Measurements from ENCODE around the gene LMOD2. TPM values are rescaled to one million over a fixed set of nuclear protein-coding genes. Genes with fewer than 3 reads are reported as not detected.

Gene LMOD2
- total and polyA plus RNA-seq, 12 donors: 0.16 to 0.24 (median 0.18) TPM; not detected in 9

- DNase-seq: no peak
- no peaks in the 10 kb centered on the region for H3K27me3 ChIP-seq
- no peak overlapping the region for H3K4me3 ChIP-seq
- H3K4me1 ChIP-seq (replicated peaks in 1 of 2): no peaks in the 10 kb centered on the region
- TF ChIP-seq, protein P1, sequence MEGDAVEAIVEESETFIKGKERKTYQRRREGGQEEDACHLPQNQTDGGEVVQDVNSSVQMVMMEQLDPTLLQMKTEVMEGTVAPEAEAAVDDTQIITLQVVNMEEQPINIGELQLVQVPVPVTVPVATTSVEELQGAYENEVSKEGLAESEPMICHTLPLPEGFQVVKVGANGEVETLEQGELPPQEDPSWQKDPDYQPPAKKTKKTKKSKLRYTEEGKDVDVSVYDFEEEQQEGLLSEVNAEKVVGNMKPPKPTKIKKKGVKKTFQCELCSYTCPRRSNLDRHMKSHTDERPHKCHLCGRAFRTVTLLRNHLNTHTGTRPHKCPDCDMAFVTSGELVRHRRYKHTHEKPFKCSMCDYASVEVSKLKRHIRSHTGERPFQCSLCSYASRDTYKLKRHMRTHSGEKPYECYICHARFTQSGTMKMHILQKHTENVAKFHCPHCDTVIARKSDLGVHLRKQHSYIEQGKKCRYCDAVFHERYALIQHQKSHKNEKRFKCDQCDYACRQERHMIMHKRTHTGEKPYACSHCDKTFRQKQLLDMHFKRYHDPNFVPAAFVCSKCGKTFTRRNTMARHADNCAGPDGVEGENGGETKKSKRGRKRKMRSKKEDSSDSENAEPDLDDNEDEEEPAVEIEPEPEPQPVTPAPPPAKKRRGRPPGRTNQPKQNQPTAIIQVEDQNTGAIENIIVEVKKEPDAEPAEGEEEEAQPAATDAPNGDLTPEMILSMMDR (IDR thresholded peaks at IDR 0.05): no peak
- no peak for TF ChIP-seq POLR2A (IDR thresholded peaks at IDR 0.05)
- WGBS, 4 donors: 43 to 70% (median 57%) methylated on average over 1 of the region's 1 CpG
- H3K36me3 ChIP-seq (replicated peaks in 1 of 2): no peaks in the 10 kb centered on the region
- intact Hi-C loops (cut with DNase I): no loop called here
- no peak overlapping the region for H3K27ac ChIP-seq
- no peaks in the 10 kb centered on the region for H3K9me3 ChIP-seq (replicated peaks in 1 of 3)
These were observed 1.6 kb downstream of the LMOD2 start for GRCh38 chr7:123657304-123657685.

DNA sequence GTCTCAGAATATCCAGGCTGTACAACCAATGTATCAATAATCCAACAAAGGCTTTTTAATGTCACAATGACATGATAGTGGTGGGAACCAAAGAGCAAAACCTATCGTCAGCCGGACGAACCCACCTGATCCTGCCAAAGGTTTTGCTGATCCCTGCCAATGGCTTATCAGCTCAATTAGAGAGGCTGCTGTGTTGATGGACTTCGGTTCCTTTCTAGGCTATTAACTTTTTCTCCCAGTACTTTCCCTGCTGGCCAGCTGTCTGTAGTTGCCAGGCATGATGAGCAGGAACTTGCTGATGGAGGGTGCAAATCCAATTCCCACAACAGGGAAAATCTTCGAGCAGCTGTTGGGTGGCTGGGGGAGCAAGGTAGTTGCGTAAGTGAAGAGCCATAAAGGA is 2.4 kb downstream of the LMOD2 start:
- 85 to 91% (median 90%) methylated on average over 6 of the region's 6 CpGs for WGBS, 4 donors
- Histone ChIP-seq H3K4me1 (replicated peaks in 1 of 2) (no peaks in the 10 kb centered on the region), H3K4me3 (no peak overlapping the region), H3K27ac (no peak overlapping the region), H3K36me3 (replicated peaks in 1 of 2) (no peaks in the 10 kb centered on the region), H3K27me3 (no peaks in the 10 kb centered on the region), H3K9me3 (replicated peaks in 1 of 3) (no peaks in the 10 kb centered on the region)
- no peak for DNase-seq
- intact Hi-C loops (cut with DNase I): no loop called here
- TF ChIP-seq, protein P1 (IDR thresholded peaks at IDR 0.05): no peak
- no peak for TF ChIP-seq POLR2A (IDR thresholded peaks at IDR 0.05)

DNA sequence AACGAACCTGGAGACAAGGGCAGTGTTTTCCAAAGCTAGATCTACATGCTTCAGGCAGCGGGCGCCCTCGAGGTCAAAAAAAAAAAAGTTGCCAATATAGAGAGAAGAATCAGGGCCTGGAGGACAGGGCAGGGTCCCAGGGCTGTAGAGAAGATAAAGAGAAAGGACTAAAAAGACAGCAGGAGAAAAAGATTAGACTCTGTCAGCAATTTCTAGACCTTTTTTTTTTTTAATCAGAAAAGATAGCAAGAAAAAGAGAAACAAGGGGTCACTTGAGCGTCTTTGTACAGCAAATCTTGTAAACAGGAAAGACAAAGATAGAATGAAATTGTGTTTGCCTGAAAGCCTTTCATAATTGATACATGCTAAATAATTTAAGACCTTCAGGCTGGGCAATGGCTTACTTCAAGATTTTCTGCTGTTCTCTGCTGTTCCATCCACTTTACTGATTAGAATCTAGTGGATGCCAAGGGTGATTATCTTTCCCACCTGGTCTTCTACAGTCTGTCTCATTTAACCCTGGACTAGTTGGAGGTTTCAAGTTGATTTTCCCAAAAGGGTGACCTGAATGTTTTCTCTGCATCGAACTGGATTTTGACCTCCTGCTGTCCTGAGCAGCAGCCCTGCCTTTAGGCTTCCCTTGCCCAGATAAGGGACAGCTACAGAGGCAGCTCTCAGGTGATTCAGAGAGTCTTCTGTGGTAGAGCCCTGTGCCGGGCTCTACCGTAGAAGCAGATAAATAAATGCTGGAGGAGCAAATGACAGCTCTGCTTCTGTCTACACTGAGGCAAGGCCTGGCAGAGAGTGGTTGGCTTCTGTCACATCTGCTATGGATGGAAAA is 5.1 kb downstream of the LMOD2 start:
- H3K9me3 ChIP-seq (replicated peaks in 1 of 3): no peaks in the 10 kb centered on the region
- no peaks in the 10 kb centered on the region for H3K36me3 ChIP-seq (replicated peaks in 1 of 2)
- no peaks in the 10 kb centered on the region for H3K4me1 ChIP-seq (replicated peaks in 1 of 2)
- H3K4me3 ChIP-seq: no peak overlapping the region
- TF ChIP-seq POLR2A (IDR thresholded peaks at IDR 0.05): no peak
- TF ChIP-seq, protein P1 (IDR thresholded peaks at IDR 0.05): no peak
- no peak overlapping the region for H3K27ac ChIP-seq
- no peak for DNase-seq
- intact Hi-C loops (cut with DNase I): no loop called here
- H3K27me3 ChIP-seq: no peaks in the 10 kb centered on the region
- WGBS, 4 donors: 72 to 78% (median 74%) methylated on average over 8 of the region's 8 CpGs

GRCh38 chr7:123661765-123662164 is 6.1 kb downstream of the LMOD2 start:
- intact Hi-C loops (cut with DNase I): no loop called here
- no peak for TF ChIP-seq POLR2A (IDR thresholded peaks at IDR 0.05)
- TF ChIP-seq, protein P1 (IDR thresholded peaks at IDR 0.05): no peak
- Histone ChIP-seq H3K36me3 (replicated peaks in 1 of 2) (no peaks in the 10 kb centered on the region), H3K9me3 (replicated peaks in 1 of 3) (no peaks in the 10 kb centered on the region), H3K27me3 (no peaks in the 10 kb centered on the region), H3K4me3 (no peak overlapping the region), H3K4me1 (replicated peaks in 1 of 2) (no peaks in the 10 kb centered on the region), H3K27ac (no peak overlapping the region)
- no peak for DNase-seq
- 62 to 89% (median 76%) methylated on average over 1 of the region's 1 CpG for WGBS, 4 donors

All from adrenal gland (tissue), 12 donors.